HepG2 (cell line): ENCODE measurements around the gene ZNF442. TPM values are rescaled to one million over a fixed set of nuclear protein-coding genes. Genes with fewer than 3 reads are reported as not detected.

Source experiments
- ARNTL ChIP-seq: sonication (generic); formaldehyde crosslinking; IDR thresholded peaks from 2 replicates; pipeline ENCODE4 v1.4.0; 2020; ENCODE audit warnings: mild to moderate bottlenecking, missing genetic modification reagents
- HCFC1 ChIP-seq: fragments of 150-350 bp; IDR thresholded peaks from 2 replicates; pipeline ENCODE4 v1.6.1; 2014; ENCODE audit warnings: low read depth, low read length
- HNRNPH1 ChIP-seq: fragments of 200-400 bp; formaldehyde crosslinking; optimal IDR thresholded peaks from 2 replicates; pipeline ENCODE3; 2017; ENCODE audit warnings: mild to moderate bottlenecking, low read depth, low read length
- JDP2 ChIP-seq: sonication (generic); formaldehyde crosslinking; IDR thresholded peaks from 2 replicates; pipeline ENCODE4 v1.8.1; 2022; ENCODE audit warnings: missing genetic modification reagents, borderline replicate concordance
- KDM1A ChIP-seq: IDR thresholded peaks from 2 replicates; pipeline ENCODE4 v1.6.1; 2016; ENCODE audit warnings: missing compliant biosample characterization
- KMT2A ChIP-seq: sonication (generic); formaldehyde crosslinking; IDR thresholded peaks from 2 replicates; pipeline ENCODE4 v1.4.0; 2020; ENCODE audit warnings: missing genetic modification reagents
- KMT2B ChIP-seq: IDR thresholded peaks from 2 replicates; pipeline ENCODE4 v1.6.1; 2016; ENCODE audit warnings: missing genetic modification reagents, missing compliant biosample characterization
- MXI1 ChIP-seq: IDR thresholded peaks from 3 replicates; pipeline ENCODE4 v1.6.1; 2012; ENCODE audit warnings: low read depth, low read length, inconsistent platforms, borderline replicate concordance
- NFKB2 ChIP-seq: sonication (generic); formaldehyde crosslinking; IDR thresholded peaks from 2 replicates; pipeline ENCODE4 v1.4.0; 2020; ENCODE audit warnings: missing genetic modification reagents, borderline replicate concordance
- ONECUT2 ChIP-seq: sonication (generic); formaldehyde crosslinking; IDR thresholded peaks from 2 replicates; pipeline ENCODE4 v1.4.0; 2020; ENCODE audit warnings: missing genetic modification reagents
- POLR2AphosphoS2 ChIP-seq: IDR thresholded peaks from 2 replicates; pipeline ENCODE4 v1.6.1; 2011; ENCODE audit warnings: low read depth, low read length, improper control_type of control experiment
- RARG ChIP-seq: sonication (generic); formaldehyde crosslinking; IDR thresholded peaks from 2 replicates; pipeline ENCODE4 v1.4.0; 2020; ENCODE audit warnings: low read depth, mild to moderate bottlenecking, missing genetic modification reagents
- TCF7 ChIP-seq: sonication (generic); IDR thresholded peaks from 2 replicates; pipeline ENCODE4 v1.6.1; 2016; ENCODE audit warnings: antibody characterized with exemption, low read depth
- THRA ChIP-seq: sonication (generic); formaldehyde crosslinking; IDR thresholded peaks from 2 replicates; pipeline ENCODE4 v1.4.0; 2020; ENCODE audit warnings: missing genetic modification reagents, borderline replicate concordance
- ZBTB8A ChIP-seq: sonication (generic); formaldehyde crosslinking; IDR thresholded peaks from 2 replicates; pipeline ENCODE4 v1.4.0; 2020; ENCODE audit warnings: mild to moderate bottlenecking, low read depth, missing genetic modification reagents, borderline replicate concordance
- ZNF205 ChIP-seq: IDR thresholded peaks from 2 replicates; pipeline ENCODE4 v1.6.1; 2018; ENCODE audit warnings: missing biosample characterization, missing genetic modification reagents
- ZNF318 ChIP-seq: sonication (generic); formaldehyde crosslinking; IDR thresholded peaks from 2 replicates; pipeline ENCODE4 v1.4.0; 2020; ENCODE audit warnings: mild to moderate bottlenecking, missing genetic modification reagents
- ZNF784 ChIP-seq: sonication (generic); formaldehyde crosslinking; IDR thresholded peaks from 2 replicates; pipeline ENCODE4 v1.5.1; 2020; ENCODE audit warnings: missing genetic modification reagents, mild to moderate bottlenecking, borderline replicate concordance
- ZNF788 ChIP-seq: sonication (generic); formaldehyde crosslinking; IDR thresholded peaks from 2 replicates; pipeline ENCODE4 v1.5.0; 2020; ENCODE audit warnings: mild to moderate bottlenecking, missing genetic modification reagents, borderline replicate concordance
- ZSCAN9 ChIP-seq: IDR thresholded peaks from 2 replicates; pipeline ENCODE4 v1.6.1; 2016; ENCODE audit warnings: borderline replicate concordance
- polyA plus RNA-seq, 8 experiments: library from polyadenylated mRNA; depleted of rRNA in 3 of 8; stranded (reverse) in 7 of 8; unstranded in 1 of 8; fragments of >200 nt; fragmentation: Illumina TruSeq in 4 of 8; extraction: Trizol in 4 of 8; gene quantifications; 2 replicates each; pipeline versions ENCODE4 v1.2.1 to v1.2.3, GENCODE V29; 2011 to 2016; ENCODE audit warnings: low read depth in 4 of 8, missing spikeins in 1 of 8, mixed read lengths in 1 of 8; ENCODE audit not compliant: insufficient read depth in 1 of 8
- total RNA-seq, 5 experiments: library from RNA; depleted of rRNA; stranded (reverse); fragments of >200 nt; fragmentation: Illumina TruSeq; extraction: Trizol; gene quantifications; 2 replicates each; pipeline ENCODE4 v1.2.3, GENCODE V29; 2016; ENCODE audit warnings: low read depth in 1 of 5

The ZNF442 gene
- total and polyA plus RNA-seq, 2 of the 13 experiments (the other 11 are each of a cell fraction or from before 2014, with no cell fraction given), result 1.0 to 6.0 TPM

- no peak for TF ChIP-seq JDP2 (CRISPR knock-in tag)
- TF ChIP-seq ZNF784, result no peak
- no peak for TF ChIP-seq RARG (CRISPR knock-in tag)
- TF ChIP-seq KMT2B, result peak; percentile 56; the same call in 1 of the 2 replicates
- no peak for TF ChIP-seq HNRNPH1
- TF ChIP-seq MXI1, result peak; percentile 58; the same call in 1 of the 3 replicates
- no peak for TF ChIP-seq NFKB2 (CRISPR knock-in tag)
- no peak for TF ChIP-seq ZBTB8A (CRISPR knock-in tag)
- TF ChIP-seq ONECUT2 (CRISPR knock-in tag), result no peak
- peak; percentile 70 for TF ChIP-seq ARNTL (CRISPR knock-in tag)
- no peak; the same call in 1 of the 2 replicates for TF ChIP-seq KMT2A (CRISPR knock-in tag)
- TF ChIP-seq ZNF205 (CRISPR knock-in tag), result 0 out of 2 replicates have a peak, but pooled peaks have one; percentile 57
- TF ChIP-seq HCFC1, result no peak
- TF ChIP-seq TCF7, result peak; percentile 70
- peak; percentile 74; the same call in 1 of the 2 replicates for TF ChIP-seq KDM1A
- TF ChIP-seq THRA (CRISPR knock-in tag), result peak; percentile 98
- 0 out of 2 replicates have a peak, but pooled peaks have one; percentile 22 for TF ChIP-seq ZSCAN9
- peak; percentile 45; the same call in 1 of the 2 replicates for TF ChIP-seq ZNF788 (CRISPR knock-in tag)
- no peak for TF ChIP-seq ZNF318 (CRISPR knock-in tag)
- 0 out of 2 replicates have a peak, but pooled peaks have one; percentile 45 for TF ChIP-seq POLR2AphosphoS2
These were observed 34.1 kb downstream of the ZNF442 start (continued) for GRCh38 chr19:12331211-12331941.
